SK-N-SH (cell line): ENCODE measurements around the gene PPP2R5C. TPM values are rescaled to one million over a fixed set of nuclear protein-coding genes. Genes with fewer than 3 reads are reported as not detected.

Experiments
- CTCF ChIA-PET: fragments of 300-600, 350-600 bp; formaldehyde crosslinking; extraction: SDS; loops from one replicate; lab custom pipeline; 2021; lab: Yijun Ruan, JAX
- POLR2A ChIA-PET: fragments of 350-600 bp; sonication (Branson Sonifier 250); formaldehyde crosslinking; extraction: SDS; loops from one replicate; lab custom pipeline; 2020; ENCODE audit warnings: antibody characterized with exemption, inconsistent platforms; lab: Yijun Ruan, JAX
- DNase-seq: peaks from one replicate; pipeline ENCODE4 v3.0.0; 2012
- H2AFZ ChIP-seq: fragments of 200-600 bp; sonication (generic); 2 replicates; pipeline ENCODE4 v1.8.1; 2016; ENCODE audit warnings: antibody characterized with exemption, mild to moderate bottlenecking, low read depth
- H3F3A ChIP-seq: fragments of 200-600 bp; sonication (generic); replicated peaks from 2 replicates; pipeline ENCODE3; 2016; ENCODE audit warnings: antibody characterized with exemption, mild to moderate bottlenecking; ENCODE audit not compliant: insufficient read depth
- H3K27ac ChIP-seq, 2 experiments: fragments of 200-500 bp in 1 of 2; fragments of 200-600 bp in 1 of 2; sonication (Bioruptor generic) in 1 of 2; sonication (generic), shearing (Covaris generic) in 1 of 2; 2 replicates each; pipeline versions ENCODE4 v1.5.1 to v1.6.1; 2014 to 2016; ENCODE audit warnings: low read depth in 2 of 2, inconsistent platforms in 1 of 2, low read length in 1 of 2, mild to moderate bottlenecking in 1 of 2, mixed read lengths in 1 of 2
- H3K27me3 ChIP-seq: fragments of 200-600 bp; sonication (generic), shearing (Covaris generic); 2 replicates; pipeline ENCODE4 v1.6.1; 2016; ENCODE audit warnings: mixed run types; ENCODE audit not compliant: insufficient read depth
- H3K36me3 ChIP-seq, 2 experiments: fragments of 200-500 bp in 1 of 2; fragments of 200-600 bp in 1 of 2; sonication (Bioruptor generic) in 1 of 2; sonication (generic) in 1 of 2; replicated peaks in 1 of 2; 2 replicates each; pipeline versions ENCODE3 to v1.5.1; 2014 to 2016; ENCODE audit warnings: low read length in 1 of 2, mild to moderate bottlenecking in 1 of 2; ENCODE audit not compliant: insufficient read depth in 2 of 2, control insufficient read depth in 1 of 2
- H3K4me1 ChIP-seq, 2 experiments: fragments of 200-500 bp in 1 of 2; fragments of 200-600 bp in 1 of 2; sonication (Bioruptor generic) in 1 of 2; sonication (generic), shearing (Covaris generic) in 1 of 2; 2 replicates each; pipeline versions ENCODE4 v1.5.1 to v1.6.1; 2014 to 2016; ENCODE audit warnings: low read depth in 1 of 2, low read length in 1 of 2, mixed run types in 1 of 2; ENCODE audit not compliant: insufficient read depth in 2 of 2, control insufficient read depth in 1 of 2
- H3K4me2 ChIP-seq: fragments of 200-600 bp; sonication (generic), shearing (Covaris generic); 2 replicates; pipeline ENCODE4 v1.6.1; 2017; ENCODE audit warnings: mixed run types
- H3K4me3 ChIP-seq, 2 experiments: fragments of 200-500 bp in 1 of 2; fragments of 200-600 bp in 1 of 2; sonication (Bioruptor generic) in 1 of 2; sonication (generic), shearing (Covaris generic) in 1 of 2; 2 replicates each; pipeline versions ENCODE4 v1.5.1 to v1.8.1; 2014 to 2016; ENCODE audit warnings: low read depth in 2 of 2, inconsistent platforms in 1 of 2, low read length in 1 of 2, mild to moderate bottlenecking in 1 of 2, mixed read lengths in 1 of 2, moderate library complexity in 1 of 2
- H3K79me2 ChIP-seq: fragments of 200-600 bp; sonication (generic); 2 replicates; pipeline ENCODE4 v1.8.1; 2017; ENCODE audit warnings: mild to moderate bottlenecking; ENCODE audit not compliant: insufficient read depth
- H3K9ac ChIP-seq: fragments of 200-600 bp; sonication (generic); 2 replicates; pipeline ENCODE4 v1.6.1; 2017; ENCODE audit warnings: mixed run types
- H3K9me2 ChIP-seq: fragments of 200-600 bp; sonication (generic); 2 replicates; pipeline ENCODE4 v1.6.1; 2017; ENCODE audit warnings: mixed run types
- H3K9me3 ChIP-seq: fragments of 200-600 bp; sonication (generic); 2 replicates; pipeline ENCODE4 v1.6.1; 2017; ENCODE audit warnings: mixed run types, mild to moderate bottlenecking, moderate library complexity
- H4K20me1 ChIP-seq: fragments of 200-600 bp; sonication (generic); 2 replicates; pipeline ENCODE4 v1.6.1; 2017; ENCODE audit warnings: mild to moderate bottlenecking, mixed run types; ENCODE audit not compliant: insufficient read depth
- EP300 ChIP-seq, 2 experiments: IDR thresholded peaks; 2 replicates each; pipeline versions ENCODE4 v1.4.0 to v1.6.1; 2012; ENCODE audit warnings: borderline replicate concordance in 1 of 2, low read depth in 1 of 2, low read length in 1 of 2
- FOXJ3 ChIP-seq: sonication (generic); formaldehyde crosslinking; IDR thresholded peaks from 2 replicates; pipeline ENCODE4 v1.5.1; 2020; ENCODE audit warnings: mild to moderate bottlenecking, missing genetic modification reagents
- GABPA ChIP-seq: IDR thresholded peaks from 2 replicates; pipeline ENCODE4 v1.4.0; 2012; ENCODE audit warnings: low read depth, mild to moderate bottlenecking
- MXI1 ChIP-seq: IDR thresholded peaks from 2 replicates; pipeline ENCODE4 v1.6.1; 2012; ENCODE audit warnings: mild to moderate bottlenecking, low read depth, low read length, improper control_type of control experiment
- NRF1 ChIP-seq: IDR thresholded peaks from 2 replicates; pipeline ENCODE4 v1.6.1; 2012; ENCODE audit warnings: low read depth, mild to moderate bottlenecking, low read length
- POLR2AphosphoS5 ChIP-seq: IDR thresholded peaks from 2 replicates; pipeline ENCODE4 v1.6.1; 2012; ENCODE audit warnings: low read depth, low read length
- TCF12 ChIP-seq: IDR thresholded peaks from 2 replicates; pipeline ENCODE4 v1.4.0; 2012
- WGBS: methylation state at CpG from one replicate; pipeline ENCODE4 v1.1.6; 2017; ENCODE audit warnings: low lambda C conversion rate; 5-methylcytosine and 5-hydroxymethylcytosine counted together
- polyA plus RNA-seq, 3 experiments: library from polyadenylated mRNA; depleted of rRNA; stranded (reverse); fragments of >200 nt; gene quantifications; 2 replicates each; pipeline ENCODE4 v1.2.3, GENCODE V29; 2012
- TF ChIP-seq, protein P1 (sequence below): IDR thresholded peaks from 2 replicates; pipeline ENCODE4; 2012
- TF ChIP-seq, protein P2 (sequence below): IDR thresholded peaks from 2 replicates; pipeline ENCODE4 v1.6.1; 2012; ENCODE audit warnings: mild to moderate bottlenecking, low read depth, low read length, moderate library complexity
- TF ChIP-seq, protein P3 (sequence below): fragments of 150-350 bp; IDR thresholded peaks from 2 replicates; pipeline ENCODE4 v1.6.1; 2017; ENCODE audit warnings: antibody characterized with exemption, low read length, low read depth, borderline replicate concordance
- TF ChIP-seq, protein P4 (sequence below): IDR thresholded peaks from 2 replicates; pipeline ENCODE4 v1.4.0; 2012; ENCODE audit warnings: low read depth, borderline replicate concordance

PPP2R5C gene
- polyA plus RNA-seq, 1 of the 3 experiments (the other 2 are of a cell fraction): 43.7 TPM

DNA sequence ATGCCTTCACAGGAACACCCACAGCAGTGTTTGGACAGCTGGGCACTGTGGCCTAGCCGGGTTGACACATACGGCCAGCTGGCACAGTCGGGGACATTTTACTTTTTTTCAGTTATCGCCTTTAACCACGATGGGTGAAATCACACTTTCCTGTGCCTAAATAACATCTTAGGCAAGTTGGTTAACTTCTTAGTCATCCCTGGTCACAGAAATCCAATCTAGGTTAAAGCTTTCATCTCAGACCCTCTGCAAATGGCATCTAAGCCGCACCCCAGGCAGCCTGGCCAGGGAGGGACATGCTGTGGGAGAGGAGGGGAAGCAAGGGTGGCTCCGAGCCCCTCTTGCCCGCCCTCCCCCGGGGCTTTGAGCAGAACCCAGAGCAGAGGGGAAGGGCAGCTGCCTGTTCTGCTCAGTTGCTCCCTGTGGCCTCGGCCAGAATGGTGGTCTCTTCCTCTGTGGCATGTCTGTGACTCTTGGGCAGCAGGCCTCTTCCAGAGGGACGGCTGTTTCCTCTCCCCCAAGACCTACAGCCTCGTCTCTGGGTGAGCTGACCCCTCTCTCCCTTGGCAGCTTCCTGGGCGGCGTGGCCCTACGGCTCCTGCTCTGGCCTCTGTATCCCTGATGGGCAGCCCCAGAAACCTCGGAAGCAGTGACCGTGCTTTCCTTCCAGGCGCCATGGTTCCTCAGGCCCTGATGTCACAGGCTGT is 117.5 kb downstream of the PPP2R5C start:
- DNase-seq: no peak
- POLR2A ChIA-PET: interaction anchor here (0.8 kb wide), 1 partner anchor 8 kb away, joined by 3 read pairs; no protein-coding TSS in a partner anchor
- Histone ChIP-seq H3K9me3 (no peaks in the 10 kb centered on the region), H3F3A (peaks cover 11% of the 10 kb centered on the region), H3K4me1 (peaks cover 11 to 46% of the 10 kb centered on the region in 2 experiments; a peak in 3 of 4 replicates), H3K4me2 (no peak overlapping the region)
- CTCF ChIA-PET: interaction anchor here (0.6 to 2.7 kb wide), 3 partner anchors 108 to 217 kb away, joined by 3 to 10 read pairs (median 3); no protein-coding TSS in a partner anchor
- TF ChIP-seq MXI1 (no peak), TCF12 (no peak), EP300 (IDR thresholded peaks at IDR 0.05; ENCODE audit: borderline replicate concordance in 1 of 2, low read depth in 1 of 2, low read length in 1 of 2) (no peak), NRF1 (no peak), POLR2AphosphoS5 (no peak), GABPA (no peak), FOXJ3 (CRISPR knock-in tag) (no peak)
- TF ChIP-seq, protein P1, sequence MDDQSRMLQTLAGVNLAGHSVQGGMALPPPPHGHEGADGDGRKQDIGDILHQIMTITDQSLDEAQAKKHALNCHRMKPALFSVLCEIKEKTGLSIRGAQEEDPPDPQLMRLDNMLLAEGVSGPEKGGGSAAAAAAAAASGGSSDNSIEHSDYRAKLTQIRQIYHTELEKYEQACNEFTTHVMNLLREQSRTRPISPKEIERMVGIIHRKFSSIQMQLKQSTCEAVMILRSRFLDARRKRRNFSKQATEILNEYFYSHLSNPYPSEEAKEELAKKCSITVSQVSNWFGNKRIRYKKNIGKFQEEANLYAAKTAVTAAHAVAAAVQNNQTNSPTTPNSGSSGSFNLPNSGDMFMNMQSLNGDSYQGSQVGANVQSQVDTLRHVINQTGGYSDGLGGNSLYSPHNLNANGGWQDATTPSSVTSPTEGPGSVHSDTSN: no peak
- TF ChIP-seq, protein P2, sequence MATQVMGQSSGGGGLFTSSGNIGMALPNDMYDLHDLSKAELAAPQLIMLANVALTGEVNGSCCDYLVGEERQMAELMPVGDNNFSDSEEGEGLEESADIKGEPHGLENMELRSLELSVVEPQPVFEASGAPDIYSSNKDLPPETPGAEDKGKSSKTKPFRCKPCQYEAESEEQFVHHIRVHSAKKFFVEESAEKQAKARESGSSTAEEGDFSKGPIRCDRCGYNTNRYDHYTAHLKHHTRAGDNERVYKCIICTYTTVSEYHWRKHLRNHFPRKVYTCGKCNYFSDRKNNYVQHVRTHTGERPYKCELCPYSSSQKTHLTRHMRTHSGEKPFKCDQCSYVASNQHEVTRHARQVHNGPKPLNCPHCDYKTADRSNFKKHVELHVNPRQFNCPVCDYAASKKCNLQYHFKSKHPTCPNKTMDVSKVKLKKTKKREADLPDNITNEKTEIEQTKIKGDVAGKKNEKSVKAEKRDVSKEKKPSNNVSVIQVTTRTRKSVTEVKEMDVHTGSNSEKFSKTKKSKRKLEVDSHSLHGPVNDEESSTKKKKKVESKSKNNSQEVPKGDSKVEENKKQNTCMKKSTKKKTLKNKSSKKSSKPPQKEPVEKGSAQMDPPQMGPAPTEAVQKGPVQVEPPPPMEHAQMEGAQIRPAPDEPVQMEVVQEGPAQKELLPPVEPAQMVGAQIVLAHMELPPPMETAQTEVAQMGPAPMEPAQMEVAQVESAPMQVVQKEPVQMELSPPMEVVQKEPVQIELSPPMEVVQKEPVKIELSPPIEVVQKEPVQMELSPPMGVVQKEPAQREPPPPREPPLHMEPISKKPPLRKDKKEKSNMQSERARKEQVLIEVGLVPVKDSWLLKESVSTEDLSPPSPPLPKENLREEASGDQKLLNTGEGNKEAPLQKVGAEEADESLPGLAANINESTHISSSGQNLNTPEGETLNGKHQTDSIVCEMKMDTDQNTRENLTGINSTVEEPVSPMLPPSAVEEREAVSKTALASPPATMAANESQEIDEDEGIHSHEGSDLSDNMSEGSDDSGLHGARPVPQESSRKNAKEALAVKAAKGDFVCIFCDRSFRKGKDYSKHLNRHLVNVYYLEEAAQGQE: no peak
- TF ChIP-seq, all 33 proteins: peak for 0
- H3K27me3 ChIP-seq: no peaks in the 10 kb centered on the region
- H3K4me3 ChIP-seq: no peak overlapping the region
- H3K36me3 ChIP-seq: peaks cover 10 to 30% of the 10 kb centered on the region in 2 experiments
- H2AFZ ChIP-seq: no peak overlapping the region
- H3K9me2 ChIP-seq: no peaks in the 10 kb centered on the region
- peaks cover 48% of the 10 kb centered on the region for H4K20me1 ChIP-seq
- WGBS: 93% methylated on average over 12 of the region's 18 CpGs
- H3K79me2 ChIP-seq: peaks cover 79% of the 10 kb centered on the region
- peak overlapping the region in 1 of 2 experiments; percentile 48; a peak in 1 of 4 replicates for H3K27ac ChIP-seq
- no peak overlapping the region for H3K9ac ChIP-seq

DNA sequence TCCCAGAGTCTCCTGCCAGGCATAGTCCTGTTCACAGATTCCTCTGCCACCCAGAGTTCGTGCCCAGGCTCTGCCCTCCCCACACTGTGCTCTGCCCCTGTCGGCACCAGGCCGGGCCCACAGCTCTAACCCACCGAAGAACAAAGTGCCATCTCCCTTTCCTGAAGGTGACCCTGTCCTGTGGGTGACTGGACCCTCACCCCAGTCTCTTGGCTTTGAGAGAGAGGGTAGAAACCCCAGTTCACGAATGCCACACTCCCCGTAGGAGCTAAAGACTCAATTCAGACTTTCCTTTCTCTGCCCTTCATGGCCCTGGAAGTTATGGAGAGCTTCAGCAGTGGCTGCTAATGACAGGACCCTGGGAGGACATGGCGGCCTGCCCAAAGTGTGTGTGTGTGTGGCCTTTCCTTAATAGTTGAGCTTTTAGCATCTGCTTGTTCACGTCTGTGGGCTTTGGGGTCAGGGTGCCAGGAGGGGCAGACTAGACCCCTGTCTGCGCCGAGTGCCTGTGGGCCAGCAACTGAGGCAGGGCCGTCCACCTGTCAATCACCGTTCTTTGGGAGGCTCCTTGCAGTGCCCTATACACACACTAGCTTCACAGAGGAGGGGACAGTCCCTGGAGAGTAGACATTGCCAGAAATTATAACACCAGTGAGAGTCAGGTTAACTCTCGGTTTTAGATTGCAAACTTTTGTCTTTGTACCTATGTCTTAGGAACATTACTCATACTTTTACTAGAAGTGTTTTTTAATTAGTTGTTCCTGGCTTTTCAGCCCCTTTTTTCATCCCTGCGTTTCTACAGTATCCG is 118.2 kb downstream of the PPP2R5C start:
- POLR2A ChIA-PET: no interaction called here
- TF ChIP-seq, protein P3, sequence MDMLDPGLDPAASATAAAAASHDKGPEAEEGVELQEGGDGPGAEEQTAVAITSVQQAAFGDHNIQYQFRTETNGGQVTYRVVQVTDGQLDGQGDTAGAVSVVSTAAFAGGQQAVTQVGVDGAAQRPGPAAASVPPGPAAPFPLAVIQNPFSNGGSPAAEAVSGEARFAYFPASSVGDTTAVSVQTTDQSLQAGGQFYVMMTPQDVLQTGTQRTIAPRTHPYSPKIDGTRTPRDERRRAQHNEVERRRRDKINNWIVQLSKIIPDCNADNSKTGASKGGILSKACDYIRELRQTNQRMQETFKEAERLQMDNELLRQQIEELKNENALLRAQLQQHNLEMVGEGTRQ: no peak
- TF ChIP-seq, protein P2: no peak
- TF ChIP-seq, protein P4, sequence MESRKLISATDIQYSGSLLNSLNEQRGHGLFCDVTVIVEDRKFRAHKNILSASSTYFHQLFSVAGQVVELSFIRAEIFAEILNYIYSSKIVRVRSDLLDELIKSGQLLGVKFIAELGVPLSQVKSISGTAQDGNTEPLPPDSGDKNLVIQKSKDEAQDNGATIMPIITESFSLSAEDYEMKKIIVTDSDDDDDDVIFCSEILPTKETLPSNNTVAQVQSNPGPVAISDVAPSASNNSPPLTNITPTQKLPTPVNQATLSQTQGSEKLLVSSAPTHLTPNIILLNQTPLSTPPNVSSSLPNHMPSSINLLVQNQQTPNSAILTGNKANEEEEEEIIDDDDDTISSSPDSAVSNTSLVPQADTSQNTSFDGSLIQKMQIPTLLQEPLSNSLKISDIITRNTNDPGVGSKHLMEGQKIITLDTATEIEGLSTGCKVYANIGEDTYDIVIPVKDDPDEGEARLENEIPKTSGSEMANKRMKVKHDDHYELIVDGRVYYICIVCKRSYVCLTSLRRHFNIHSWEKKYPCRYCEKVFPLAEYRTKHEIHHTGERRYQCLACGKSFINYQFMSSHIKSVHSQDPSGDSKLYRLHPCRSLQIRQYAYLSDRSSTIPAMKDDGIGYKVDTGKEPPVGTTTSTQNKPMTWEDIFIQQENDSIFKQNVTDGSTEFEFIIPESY: no peak

More for the DNA sequence above, 118.2 kb downstream of the PPP2R5C start:
- H3K9ac ChIP-seq: no peak overlapping the region
- CTCF ChIA-PET: interaction anchor here (1.4 to 2.7 kb wide), 2 partner anchors 109 to 172 kb away, joined by 3 to 10 read pairs; no protein-coding TSS in a partner anchor
- no peaks in the 10 kb centered on the region for H3K27me3 ChIP-seq
- H3K27ac ChIP-seq: peak overlapping the region in 1 of 2 experiments; percentile 53; a peak in 1 of 4 replicates
- peaks cover 11 to 45% of the 10 kb centered on the region in 2 experiments; a peak in 3 of 4 replicates for H3K4me1 ChIP-seq
- 98% methylated on average over 13 of the region's 15 CpGs for WGBS
- peaks cover 45% of the 10 kb centered on the region for H4K20me1 ChIP-seq
- H3F3A ChIP-seq: peaks cover 11% of the 10 kb centered on the region
- peaks cover 71% of the 10 kb centered on the region for H3K79me2 ChIP-seq
- H3K9me3 ChIP-seq: no peaks in the 10 kb centered on the region
- H3K9me2 ChIP-seq: no peaks in the 10 kb centered on the region
- DNase-seq: no peak
- no peak overlapping the region for H3K4me2 ChIP-seq
- H3K4me3 ChIP-seq: no peak overlapping the region
- peaks cover 12 to 35% of the 10 kb centered on the region in 2 experiments for H3K36me3 ChIP-seq
- no peak overlapping the region for H2AFZ ChIP-seq
